HL-60/S4 treated with retinoic acid at 250 ng/mL for 4 days and 3 days (cell line): ENCODE results near the gene SPATC1L.

Source experiments
- in situ Hi-C: fragments of 300-500 bp; cut with MboI; formaldehyde crosslinking; loops from 2 replicates; pipeline ENCODE4 v1.7.0; 2022; ENCODE audit warnings: low sequenced_read_pairs

SPATC1L gene

GRCh38 chr21:46136739-46137349 is 47.4 kb downstream of the SPATC1L start:
- in situ Hi-C loops = no loop called here

- in situ Hi-C loops = no loop called here
These were observed 48.4 kb downstream of the SPATC1L start for GRCh38 chr21:46135782-46136395.

DNA sequence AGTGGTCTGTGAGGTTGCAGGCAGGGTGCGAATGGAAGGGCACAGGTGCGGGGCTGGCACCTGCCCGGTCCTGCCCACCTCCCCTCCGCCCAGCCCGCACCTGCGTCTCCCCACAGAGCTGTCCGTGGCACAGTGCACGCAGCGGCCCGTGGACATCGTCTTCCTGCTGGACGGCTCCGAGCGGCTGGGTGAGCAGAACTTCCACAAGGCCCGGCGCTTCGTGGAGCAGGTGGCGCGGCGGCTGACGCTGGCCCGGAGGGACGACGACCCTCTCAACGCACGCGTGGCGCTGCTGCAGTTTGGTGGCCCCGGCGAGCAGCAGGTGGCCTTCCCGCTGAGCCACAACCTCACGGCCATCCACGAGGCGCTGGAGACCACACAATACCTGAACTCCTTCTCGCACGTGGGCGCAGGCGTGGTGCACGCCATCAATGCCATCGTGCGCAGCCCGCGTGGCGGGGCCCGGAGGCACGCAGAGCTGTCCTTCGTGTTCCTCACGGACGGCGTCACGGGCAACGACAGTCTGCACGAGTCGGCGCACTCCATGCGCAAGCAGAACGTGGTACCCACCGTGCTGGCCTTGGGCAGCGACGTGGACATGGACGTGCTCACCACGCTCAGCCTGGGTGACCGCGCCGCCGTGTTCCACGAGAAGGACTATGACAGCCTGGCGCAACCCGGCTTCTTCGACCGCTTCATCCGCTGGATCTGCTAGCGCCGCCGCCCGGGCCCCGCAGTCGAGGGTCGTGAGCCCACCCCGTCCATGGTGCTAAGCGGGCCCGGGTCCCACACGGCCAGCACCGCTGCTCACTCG is 52.2 kb downstream of the SPATC1L start:
- in situ Hi-C loops = no loop called here

DNA sequence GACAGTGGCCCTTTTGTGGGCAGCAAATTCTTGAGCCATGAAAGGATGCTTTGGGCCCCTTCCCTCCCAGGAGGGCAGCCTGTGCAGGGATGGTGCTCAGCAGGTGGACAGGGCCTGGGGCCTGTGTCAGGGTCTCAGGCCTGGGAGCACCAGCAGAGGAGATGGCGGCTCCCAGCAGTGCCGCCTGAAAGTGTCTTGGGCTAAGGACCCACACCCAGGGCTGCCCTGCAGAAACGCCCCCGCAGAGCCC is 52.7 kb downstream of the SPATC1L start:
- in situ Hi-C loops = no loop called here

GRCh38 chr21:46130831-46131587 is 53.2 kb downstream of the SPATC1L start:
- in situ Hi-C loops = no loop called here

- in situ Hi-C loops = no loop called here
These were observed 54.2 kb downstream of the SPATC1L start for GRCh38 chr21:46129846-46130651.

- in situ Hi-C loops = no loop called here
These were observed 55.2 kb downstream of the SPATC1L start for GRCh38 chr21:46128933-46129571.

DNA sequence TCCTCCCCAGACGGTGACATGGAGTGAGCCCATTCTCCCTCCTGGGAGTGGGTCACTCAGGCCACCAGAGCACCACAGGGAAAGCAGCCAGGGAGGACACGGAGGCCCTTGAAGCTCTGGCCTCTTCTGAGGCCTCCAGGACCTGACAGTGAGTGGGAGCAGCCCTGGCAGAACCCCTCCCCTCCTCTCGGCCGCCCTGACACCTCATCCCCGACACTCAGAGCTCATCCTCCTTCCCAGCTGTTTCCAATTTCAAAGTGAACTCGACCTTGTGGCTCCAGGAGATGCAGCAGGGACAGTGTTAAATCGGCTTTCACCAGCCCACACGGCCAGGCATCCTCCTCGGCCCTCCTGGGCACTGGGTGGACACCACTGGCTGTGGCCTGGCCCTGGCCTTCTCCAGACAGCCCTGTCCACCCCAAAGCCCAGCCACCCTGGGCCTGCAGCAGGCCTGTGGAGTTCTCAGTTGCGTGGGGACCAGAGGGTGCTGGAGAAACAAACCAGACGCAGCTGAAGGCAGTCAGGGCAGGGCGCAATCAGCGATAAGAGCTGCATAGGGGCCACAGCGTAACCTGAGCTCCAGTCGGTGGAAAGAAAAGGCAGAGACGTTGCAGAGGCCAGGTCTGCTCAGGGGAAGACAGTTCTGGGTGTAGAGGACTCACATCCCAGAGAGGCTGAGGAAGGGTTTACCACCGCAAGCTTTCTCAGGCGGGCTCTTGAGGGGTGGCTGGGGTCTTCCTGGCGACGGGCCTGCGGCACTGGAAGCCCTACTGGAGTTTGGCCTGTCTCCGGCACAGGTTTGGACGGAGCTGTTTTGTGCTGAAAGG is 55.9 kb downstream of the SPATC1L start:
- in situ Hi-C loops = no loop called here

- in situ Hi-C loops = no loop called here
These were observed 56.8 kb downstream of the SPATC1L start for GRCh38 chr21:46127239-46128105.

- in situ Hi-C loops = no loop called here
These were observed 57.7 kb downstream of the SPATC1L start for GRCh38 chr21:46126309-46127238.

DNA sequence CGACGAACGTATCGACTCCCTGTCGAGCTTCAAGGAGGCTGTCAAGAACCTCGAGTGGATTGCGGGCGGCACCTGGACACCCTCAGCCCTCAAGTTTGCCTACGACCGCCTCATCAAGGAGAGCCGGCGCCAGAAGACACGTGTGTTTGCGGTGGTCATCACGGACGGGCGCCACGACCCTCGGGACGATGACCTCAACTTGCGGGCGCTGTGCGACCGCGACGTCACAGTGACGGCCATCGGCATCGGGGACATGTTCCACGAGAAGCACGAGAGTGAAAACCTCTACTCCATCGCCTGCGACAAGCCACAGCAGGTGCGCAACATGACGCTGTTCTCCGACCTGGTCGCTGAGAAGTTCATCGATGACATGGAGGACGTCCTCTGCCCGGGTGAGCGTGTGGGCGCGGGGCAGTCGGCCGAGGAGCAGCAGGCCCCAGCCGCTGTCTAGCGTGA is 58.4 kb downstream of the SPATC1L start:
- in situ Hi-C loops = no loop called here

DNA sequence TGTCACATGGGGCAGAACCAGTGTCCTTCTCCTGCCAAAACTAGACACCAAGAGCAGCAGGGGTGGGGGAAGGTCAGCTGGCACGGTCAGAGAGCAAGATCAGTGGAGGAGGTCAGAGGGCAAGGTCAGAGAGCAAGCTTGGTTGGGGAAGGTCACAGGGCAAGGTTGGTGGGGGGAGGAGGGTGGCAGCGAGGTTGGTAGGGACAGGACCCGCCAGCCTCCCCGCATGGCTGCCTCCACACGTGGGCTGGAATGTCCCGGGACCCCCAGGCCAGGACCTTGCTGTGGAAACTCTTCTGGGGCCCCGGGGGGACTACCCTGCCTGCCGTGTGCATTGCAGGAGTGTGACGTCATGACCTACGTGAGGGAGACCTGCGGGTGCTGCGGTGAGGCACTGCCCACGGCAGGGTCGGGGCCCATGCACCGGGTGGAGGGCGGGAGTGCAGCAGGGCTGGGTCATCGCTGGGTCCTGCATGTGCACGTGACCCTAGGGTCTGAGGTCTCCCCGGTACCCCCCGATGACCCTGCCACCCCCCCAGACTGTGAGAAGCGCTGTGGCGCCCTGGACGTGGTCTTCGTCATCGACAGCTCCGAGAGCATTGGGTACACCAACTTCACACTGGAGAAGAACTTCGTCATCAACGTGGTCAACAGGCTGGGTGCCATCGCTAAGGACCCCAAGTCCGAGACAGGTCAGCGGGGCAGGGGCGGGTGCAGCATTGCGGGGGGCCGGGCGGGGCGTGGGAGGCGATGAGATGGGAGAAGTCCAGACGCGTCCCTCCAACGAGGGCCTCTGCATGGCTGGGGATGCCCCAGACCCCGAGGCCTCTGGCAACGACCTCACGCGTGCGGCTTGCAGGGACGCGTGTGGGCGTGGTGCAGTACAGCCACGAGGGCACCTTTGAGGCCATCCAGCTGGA is 59.1 kb downstream of the SPATC1L start:
- in situ Hi-C loops = no loop called here

- in situ Hi-C loops = no loop called here
These were observed 60.0 kb downstream of the SPATC1L start for GRCh38 chr21:46124083-46124925.

- in situ Hi-C loops = no loop called here
These were observed 61.2 kb downstream of the SPATC1L start for GRCh38 chr21:46122758-46123683.
